GM18870 (cell line): Measurements from ENCODE around the gene LHX1.

ENCODE experiments used
- ATAC-seq: cut with Tn5 transposase; IDR thresholded peaks from one replicate; pipeline ENCODE4 v1.9.1; 2021; ENCODE audit warnings: moderate library complexity; ENCODE audit not compliant: unreplicated experiment

LHX1 gene

GRCh38 chr17:36950027-36950426 is 12.8 kb downstream of the LHX1 start:
- ATAC-seq = no peak

GRCh38 chr17:36951084-36951789 is 14.0 kb downstream of the LHX1 start:
- ATAC-seq = no peak

GRCh38 chr17:36971508-36971907 is 34.2 kb downstream of the LHX1 start:
- no peak for ATAC-seq

GRCh38 chr17:36972186-36972700 is 35.0 kb downstream of the LHX1 start:
- ATAC-seq = no peak

- ATAC-seq = no peak
Observed at GRCh38 chr17:36972905-36973304, 35.6 kb downstream of the LHX1 start.

- no peak for ATAC-seq
Observed at GRCh38 chr17:36975922-36976515, 38.7 kb downstream of the LHX1 start.

- ATAC-seq = no peak
Observed at GRCh38 chr17:36977066-36977465, 39.8 kb downstream of the LHX1 start.

- no peak for ATAC-seq
Observed at GRCh38 chr17:36977568-36977967, 40.3 kb downstream of the LHX1 start.

- ATAC-seq = no peak
Observed at GRCh38 chr17:36978810-36979564, 41.7 kb downstream of the LHX1 start.

- no peak for ATAC-seq
Observed at GRCh38 chr17:36979565-36979941, 42.3 kb downstream of the LHX1 start.

- no peak for ATAC-seq
Observed at GRCh38 chr17:36980280-36980761, 43.0 kb downstream of the LHX1 start.

GRCh38 chr17:36983618-36984017 is 46.3 kb downstream of the LHX1 start:
- no peak for ATAC-seq

GRCh38 chr17:36989173-36989572 is 51.9 kb downstream of the LHX1 start:
- ATAC-seq = no peak

- no peak for ATAC-seq
Observed at GRCh38 chr17:36992701-36993100, 55.4 kb downstream of the LHX1 start.

- no peak for ATAC-seq
Observed at GRCh38 chr17:36993227-36993626, 56.0 kb downstream of the LHX1 start.
